GM11168 (cell line): ENCODE results near the gene DIMT1.

ENCODE experiments used
- in situ Hi-C: fragments of 300-500 bp; cut with MboI; formaldehyde crosslinking; loops from one replicate; pipeline ENCODE4 v1.12.0; 2022; ENCODE audit warnings: low sequenced_read_pairs; ENCODE audit not compliant: unreplicated experiment

Gene DIMT1

GRCh38 chr5:62372600-62372999, 31.1 kb downstream of the DIMT1 start:
- in situ Hi-C loops = no loop called here

- in situ Hi-C loops = no loop called here
Observed at GRCh38 chr5:62371409-62371808, 32.3 kb downstream of the DIMT1 start.

DNA sequence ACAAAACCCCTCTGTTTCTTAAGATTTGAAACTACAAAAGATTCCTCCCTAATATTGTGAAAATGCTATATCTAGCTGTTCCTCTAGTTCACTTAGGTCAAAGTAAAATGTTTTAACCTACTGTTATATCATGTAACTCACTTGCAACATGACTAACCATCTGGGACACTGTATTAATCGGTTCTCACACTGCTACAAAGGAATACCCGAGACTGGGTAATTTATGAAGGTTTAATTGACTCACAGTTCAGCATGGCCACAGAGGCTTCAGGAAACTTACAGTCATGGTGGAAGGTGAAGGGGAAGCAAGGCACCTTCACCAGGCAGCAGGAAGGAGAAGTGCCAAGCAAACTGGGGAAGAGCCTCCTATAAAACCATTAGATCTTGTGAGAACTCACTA, 34.7 kb downstream of the DIMT1 start:
- in situ Hi-C loops = no loop called here

DNA sequence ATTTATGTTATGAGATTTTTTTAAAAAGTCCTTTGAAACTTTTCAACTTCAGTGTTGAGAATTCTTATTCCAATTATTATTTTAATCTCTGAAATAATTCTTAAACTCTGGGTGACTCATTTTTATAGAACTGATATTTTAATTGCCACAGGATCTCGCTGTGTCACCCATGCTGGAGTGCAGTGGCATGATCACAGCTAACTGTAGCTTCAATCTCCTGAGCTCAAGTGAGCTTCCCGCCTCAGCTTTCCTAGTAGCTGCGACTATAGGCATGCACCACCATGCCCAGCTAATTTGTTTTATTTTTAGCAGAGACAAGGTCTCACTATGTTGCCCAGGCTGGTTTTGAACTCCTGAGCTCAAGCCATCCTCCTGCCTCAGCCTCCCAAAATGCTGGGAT, 41.0 kb downstream of the DIMT1 start:
- in situ Hi-C loops = no loop called here

- in situ Hi-C loops = no loop called here
Observed at GRCh38 chr5:62354028-62354874, 49.5 kb downstream of the DIMT1 start.

- in situ Hi-C loops = no loop called here
Observed at GRCh38 chr5:62348723-62349481, 54.8 kb downstream of the DIMT1 start.

- in situ Hi-C loops = no loop called here
Observed at GRCh38 chr5:62347928-62348327, 55.8 kb downstream of the DIMT1 start.

DNA sequence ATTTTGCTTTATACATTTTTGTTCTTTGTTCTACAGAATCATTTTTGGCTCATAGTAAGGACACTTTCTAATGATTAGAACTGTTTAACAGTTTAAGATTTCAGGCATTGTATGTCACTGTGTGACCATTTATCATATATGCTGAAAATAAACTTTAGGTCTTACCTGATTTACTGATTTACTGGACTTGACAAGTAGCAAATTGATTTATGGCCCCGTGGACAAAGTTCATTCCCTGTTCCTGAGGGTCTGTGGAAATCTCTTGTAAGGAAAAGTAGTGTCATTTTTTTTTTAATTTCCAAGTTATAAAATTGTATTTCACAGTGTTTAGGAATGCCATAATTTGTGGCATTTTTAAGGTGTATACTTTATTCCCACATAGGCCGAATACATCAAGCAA, 57.0 kb downstream of the DIMT1 start:
- in situ Hi-C loops = no loop called here

DNA sequence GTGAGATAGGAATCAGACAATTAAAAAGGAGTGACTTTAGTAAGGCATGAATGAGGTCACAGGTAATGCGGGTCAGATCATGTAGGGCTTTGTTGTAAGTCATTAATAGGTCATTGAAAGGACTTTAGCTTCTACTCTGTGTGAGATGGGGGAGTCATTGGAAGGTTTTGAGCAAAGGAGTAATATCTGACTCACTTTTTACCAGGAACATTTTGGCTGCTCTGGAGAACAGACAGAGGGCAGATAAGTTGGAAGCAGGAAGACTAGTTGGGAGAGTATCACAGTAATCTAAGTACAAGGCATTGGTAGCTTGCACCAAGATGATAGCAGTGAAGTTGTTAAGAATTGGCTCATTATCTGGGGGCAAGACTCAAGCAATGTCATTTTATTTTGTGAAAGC, 60.3 kb downstream of the DIMT1 start:
- in situ Hi-C loops = no loop called here

DNA sequence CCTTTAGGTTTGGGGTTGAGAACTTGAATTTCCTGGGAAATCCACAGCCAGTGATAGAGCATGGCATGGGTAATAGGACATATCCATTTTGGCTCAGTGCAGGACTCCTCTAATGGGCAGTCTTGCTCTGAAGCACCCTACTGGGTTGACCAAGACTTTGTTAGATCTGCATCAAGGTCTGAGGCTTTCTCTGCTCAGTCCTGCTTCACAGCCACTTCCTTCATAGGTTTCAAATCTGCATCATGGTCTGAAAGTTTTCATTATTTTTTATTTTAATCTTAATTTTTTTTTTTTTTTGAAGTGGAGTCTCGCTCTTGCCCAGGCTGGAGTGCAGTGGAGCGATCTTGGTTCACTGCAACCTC, 61.2 kb downstream of the DIMT1 start:
- in situ Hi-C loops = no loop called here

DNA sequence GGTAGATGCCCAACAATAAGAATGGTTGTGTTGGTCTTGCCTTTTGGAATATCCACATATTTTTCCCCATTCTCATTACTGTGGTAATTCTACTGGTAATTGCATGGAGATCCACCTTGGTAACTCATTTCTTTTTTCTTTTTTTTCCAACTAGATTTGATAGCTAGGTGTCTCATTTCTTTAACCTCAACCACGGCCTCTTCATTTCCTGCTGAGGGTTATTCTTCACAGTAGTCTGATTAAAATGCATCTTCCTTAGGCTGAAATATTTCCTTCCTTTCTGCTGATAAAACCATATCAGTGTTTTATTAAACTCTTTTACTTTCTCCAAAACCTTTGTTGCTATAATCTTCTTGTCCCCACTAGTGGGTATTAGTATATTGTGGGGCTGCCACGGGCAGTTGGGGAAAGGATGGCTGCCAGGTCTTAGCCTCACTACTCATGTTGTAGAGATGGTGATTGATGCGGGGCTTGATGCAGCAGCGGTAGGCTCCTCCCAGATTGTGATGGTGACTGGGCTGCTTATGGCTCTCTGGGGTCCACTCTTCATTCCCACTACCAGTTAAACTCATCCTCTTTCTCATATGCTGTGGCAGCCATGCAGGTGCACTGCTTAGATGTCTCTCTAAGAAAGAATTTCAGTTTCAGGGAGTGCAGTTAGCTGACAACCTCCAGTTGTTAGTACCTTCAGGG, 61.8 kb downstream of the DIMT1 start:
- in situ Hi-C loops = no loop called here

DNA sequence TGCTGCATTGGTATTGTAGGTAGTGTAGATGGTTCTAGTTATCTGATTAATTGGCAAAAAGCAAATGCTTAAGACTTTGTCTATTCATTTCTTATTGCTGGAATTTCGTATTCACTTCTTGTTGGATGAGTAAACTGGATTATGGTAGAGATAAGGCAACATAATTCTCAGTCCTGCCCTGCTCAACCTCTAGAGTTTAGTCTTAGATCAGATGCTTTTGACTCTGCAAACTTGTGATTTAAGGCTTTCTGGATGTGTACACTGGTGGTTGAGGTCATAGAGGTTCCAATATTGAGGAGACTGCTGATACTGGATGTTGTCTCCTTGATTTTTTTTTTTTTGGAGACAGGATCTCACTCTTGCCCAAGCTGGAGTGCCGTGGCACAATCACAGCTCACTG, 62.7 kb downstream of the DIMT1 start:
- in situ Hi-C loops = no loop called here

DNA sequence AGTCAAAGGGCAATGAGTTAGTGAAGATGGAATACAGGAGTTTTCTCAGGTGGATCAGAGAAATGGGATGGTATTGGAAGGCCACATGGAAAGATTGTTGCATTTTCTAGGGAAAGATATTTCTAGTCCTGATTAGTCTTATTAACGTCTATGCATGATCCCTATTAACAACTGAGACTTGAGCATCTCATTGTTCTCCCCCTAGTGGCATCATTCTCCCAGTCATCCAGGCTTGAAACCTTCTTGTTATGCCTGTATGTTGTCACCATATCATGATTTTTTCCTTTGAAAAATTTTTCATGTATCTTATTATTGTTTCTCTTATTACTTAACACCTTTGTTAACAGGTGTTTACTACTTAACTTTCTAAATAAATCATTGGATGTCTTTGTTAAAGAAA, 63.3 kb downstream of the DIMT1 start:
- in situ Hi-C loops = no loop called here
